SK-N-SH (cell line): ENCODE data around the gene SCGB3A1. TPM values are rescaled to one million over a fixed set of nuclear protein-coding genes. Genes with fewer than 3 reads are reported as not detected.

Experiments
- CTCF ChIA-PET: fragments of 300-600, 350-600 bp; formaldehyde crosslinking; extraction: SDS; loops from one replicate; lab custom pipeline; 2021; lab: Yijun Ruan, JAX
- POLR2A ChIA-PET: fragments of 350-600 bp; sonication (Branson Sonifier 250); formaldehyde crosslinking; extraction: SDS; loops from one replicate; lab custom pipeline; 2020; ENCODE audit warnings: antibody characterized with exemption, inconsistent platforms; lab: Yijun Ruan, JAX
- DNase-seq: peaks from one replicate; pipeline ENCODE4 v3.0.0; 2012
- H2AFZ ChIP-seq: fragments of 200-600 bp; sonication (generic); 2 replicates; pipeline ENCODE4 v1.8.1; 2016; ENCODE audit warnings: antibody characterized with exemption, mild to moderate bottlenecking, low read depth
- H3F3A ChIP-seq: fragments of 200-600 bp; sonication (generic); replicated peaks from 2 replicates; pipeline ENCODE3; 2016; ENCODE audit warnings: antibody characterized with exemption, mild to moderate bottlenecking; ENCODE audit not compliant: insufficient read depth
- H3K27ac ChIP-seq, 2 experiments: fragments of 200-500 bp in 1 of 2; fragments of 200-600 bp in 1 of 2; sonication (Bioruptor generic) in 1 of 2; sonication (generic), shearing (Covaris generic) in 1 of 2; 2 replicates each; pipeline versions ENCODE4 v1.5.1 to v1.6.1; 2014 to 2016; ENCODE audit warnings: low read depth in 2 of 2, inconsistent platforms in 1 of 2, low read length in 1 of 2, mild to moderate bottlenecking in 1 of 2, mixed read lengths in 1 of 2
- H3K27me3 ChIP-seq: fragments of 200-600 bp; sonication (generic), shearing (Covaris generic); 2 replicates; pipeline ENCODE4 v1.6.1; 2016; ENCODE audit warnings: mixed run types; ENCODE audit not compliant: insufficient read depth
- H3K36me3 ChIP-seq, 2 experiments: fragments of 200-500 bp in 1 of 2; fragments of 200-600 bp in 1 of 2; sonication (Bioruptor generic) in 1 of 2; sonication (generic) in 1 of 2; replicated peaks in 1 of 2; 2 replicates each; pipeline versions ENCODE3 to v1.5.1; 2014 to 2016; ENCODE audit warnings: low read length in 1 of 2, mild to moderate bottlenecking in 1 of 2; ENCODE audit not compliant: insufficient read depth in 2 of 2, control insufficient read depth in 1 of 2
- H3K4me1 ChIP-seq, 2 experiments: fragments of 200-500 bp in 1 of 2; fragments of 200-600 bp in 1 of 2; sonication (Bioruptor generic) in 1 of 2; sonication (generic), shearing (Covaris generic) in 1 of 2; 2 replicates each; pipeline versions ENCODE4 v1.5.1 to v1.6.1; 2014 to 2016; ENCODE audit warnings: low read depth in 1 of 2, low read length in 1 of 2, mixed run types in 1 of 2; ENCODE audit not compliant: insufficient read depth in 2 of 2, control insufficient read depth in 1 of 2
- H3K4me2 ChIP-seq: fragments of 200-600 bp; sonication (generic), shearing (Covaris generic); 2 replicates; pipeline ENCODE4 v1.6.1; 2017; ENCODE audit warnings: mixed run types
- H3K4me3 ChIP-seq, 2 experiments: fragments of 200-500 bp in 1 of 2; fragments of 200-600 bp in 1 of 2; sonication (Bioruptor generic) in 1 of 2; sonication (generic), shearing (Covaris generic) in 1 of 2; 2 replicates each; pipeline versions ENCODE4 v1.5.1 to v1.8.1; 2014 to 2016; ENCODE audit warnings: low read depth in 2 of 2, inconsistent platforms in 1 of 2, low read length in 1 of 2, mild to moderate bottlenecking in 1 of 2, mixed read lengths in 1 of 2, moderate library complexity in 1 of 2
- H3K79me2 ChIP-seq: fragments of 200-600 bp; sonication (generic); 2 replicates; pipeline ENCODE4 v1.8.1; 2017; ENCODE audit warnings: mild to moderate bottlenecking; ENCODE audit not compliant: insufficient read depth
- H3K9ac ChIP-seq: fragments of 200-600 bp; sonication (generic); 2 replicates; pipeline ENCODE4 v1.6.1; 2017; ENCODE audit warnings: mixed run types
- H3K9me2 ChIP-seq: fragments of 200-600 bp; sonication (generic); 2 replicates; pipeline ENCODE4 v1.6.1; 2017; ENCODE audit warnings: mixed run types
- H3K9me3 ChIP-seq: fragments of 200-600 bp; sonication (generic); 2 replicates; pipeline ENCODE4 v1.6.1; 2017; ENCODE audit warnings: mixed run types, mild to moderate bottlenecking, moderate library complexity
- H4K20me1 ChIP-seq: fragments of 200-600 bp; sonication (generic); 2 replicates; pipeline ENCODE4 v1.6.1; 2017; ENCODE audit warnings: mild to moderate bottlenecking, mixed run types; ENCODE audit not compliant: insufficient read depth
- CHD2 ChIP-seq: fragments of 150-350 bp; IDR thresholded peaks from 2 replicates; pipeline ENCODE4 v1.6.1; 2018; ENCODE audit warnings: low read length; ENCODE audit not compliant: partially characterized antibody
- EZH2phosphoT487 ChIP-seq: fragments of 200-600 bp; sonication (generic); IDR thresholded peaks from 2 replicates; pipeline ENCODE4 v1.6.1; 2017; ENCODE audit warnings: low read depth, mixed run types, mild to moderate bottlenecking, antibody characterized with exemption, moderate library complexity, borderline replicate concordance
- MXI1 ChIP-seq: IDR thresholded peaks from 2 replicates; pipeline ENCODE4 v1.6.1; 2012; ENCODE audit warnings: mild to moderate bottlenecking, low read depth, low read length, improper control_type of control experiment
- NFIC ChIP-seq: IDR thresholded peaks from 2 replicates; pipeline ENCODE4 v1.4.0; 2012; ENCODE audit warnings: borderline replicate concordance
- NRF1 ChIP-seq: IDR thresholded peaks from 2 replicates; pipeline ENCODE4 v1.6.1; 2012; ENCODE audit warnings: low read depth, mild to moderate bottlenecking, low read length
- RCOR1 ChIP-seq: fragments of 150-350 bp; IDR thresholded peaks from 2 replicates; pipeline ENCODE4 v1.6.1; 2017; ENCODE audit warnings: antibody characterized with exemption, low read length
- RFX5 ChIP-seq: IDR thresholded peaks from 2 replicates; pipeline ENCODE4 v1.6.1; 2012; ENCODE audit warnings: mild to moderate bottlenecking, improper control_type of control experiment, low read length
- RXRA ChIP-seq: IDR thresholded peaks from 2 replicates; pipeline ENCODE4 v1.4.0; 2012; ENCODE audit warnings: low read depth, mild to moderate bottlenecking, borderline replicate concordance
- YY1 ChIP-seq: IDR thresholded peaks from 2 replicates; pipeline ENCODE4 v1.4.0; 2012; ENCODE audit warnings: low read depth, mild to moderate bottlenecking
- WGBS: methylation state at CpG from one replicate; pipeline ENCODE4 v1.1.6; 2017; ENCODE audit warnings: low lambda C conversion rate; 5-methylcytosine and 5-hydroxymethylcytosine counted together
- polyA plus RNA-seq, 3 experiments: library from polyadenylated mRNA; depleted of rRNA; stranded (reverse); fragments of >200 nt; gene quantifications; 2 replicates each; pipeline ENCODE4 v1.2.3, GENCODE V29; 2012
- TF ChIP-seq, protein P1 (sequence below): fragments of 200-600 bp; sonication (generic); IDR thresholded peaks from 2 replicates; pipeline ENCODE4 v1.6.1; 2017; ENCODE audit warnings: antibody characterized with exemption, mild to moderate bottlenecking, moderate library complexity
- TF ChIP-seq, protein P2 (sequence below): IDR thresholded peaks from 2 replicates; pipeline ENCODE4 v1.4.0; 2012; ENCODE audit warnings: low read depth
- TF ChIP-seq, protein P3 (sequence below): IDR thresholded peaks from 2 replicates; pipeline ENCODE4; 2012
- TF ChIP-seq, protein P4 (sequence below): IDR thresholded peaks from 2 replicates; pipeline ENCODE4 v1.4.0; 2012; ENCODE audit warnings: low read depth, borderline replicate concordance
- TF ChIP-seq, protein P5 (sequence below): IDR thresholded peaks from 2 replicates; pipeline ENCODE4 v1.6.1; 2012; ENCODE audit warnings: mild to moderate bottlenecking, low read depth, low read length, moderate library complexity
- TF ChIP-seq, protein P6 (sequence below): fragments of 150-350 bp; IDR thresholded peaks from 2 replicates; pipeline ENCODE4 v1.6.1; 2016; ENCODE audit warnings: mild to moderate bottlenecking, low read depth, low read length

SCGB3A1 gene
- polyA plus RNA-seq, 1 of the 3 experiments (the other 2 are of a cell fraction), result not detected

DNA sequence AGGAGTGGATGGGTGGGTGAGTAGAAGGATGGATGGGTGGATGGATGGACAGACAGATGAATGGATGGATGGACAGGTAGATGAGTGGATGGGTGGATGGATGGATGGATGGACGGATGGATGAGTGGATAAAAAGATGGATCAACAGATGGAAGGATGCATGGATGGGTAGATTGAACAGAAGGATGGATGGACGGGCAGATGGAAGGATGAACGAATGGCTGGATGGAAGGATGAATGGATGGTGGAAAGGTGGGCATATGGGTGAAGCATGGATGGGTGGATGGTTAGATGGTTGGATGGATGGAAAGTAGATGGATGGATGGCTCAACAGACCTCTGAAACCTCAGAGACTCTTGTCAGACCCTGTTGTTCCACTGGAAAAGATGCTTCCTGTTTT lies 48.0 kb upstream of the SCGB3A1 start:
- Histone ChIP-seq H3K9me3 (no peaks in the 10 kb centered on the region), H3K27ac (no peak overlapping the region), H2AFZ (no peak overlapping the region), H4K20me1 (no peaks in the 10 kb centered on the region), H3K27me3 (peaks cover 20% of the 10 kb centered on the region; the same call in 1 of the 2 replicates), H3K4me3 (no peak overlapping the region), H3K36me3 (no peaks in the 10 kb centered on the region), H3K79me2 (no peaks in the 10 kb centered on the region), H3K4me2 (no peak overlapping the region), H3F3A (no peaks in the 10 kb centered on the region), H3K9me2 (no peaks in the 10 kb centered on the region), H3K4me1 (no peaks in the 10 kb centered on the region), H3K9ac (no peak overlapping the region)
- CTCF ChIA-PET, result no interaction called here
- TF ChIP-seq CHD2, result no peak
- POLR2A ChIA-PET, result no interaction called here
- WGBS, result 57% methylated on average over 3 of the region's 3 CpGs
- no peak for DNase-seq

DNA sequence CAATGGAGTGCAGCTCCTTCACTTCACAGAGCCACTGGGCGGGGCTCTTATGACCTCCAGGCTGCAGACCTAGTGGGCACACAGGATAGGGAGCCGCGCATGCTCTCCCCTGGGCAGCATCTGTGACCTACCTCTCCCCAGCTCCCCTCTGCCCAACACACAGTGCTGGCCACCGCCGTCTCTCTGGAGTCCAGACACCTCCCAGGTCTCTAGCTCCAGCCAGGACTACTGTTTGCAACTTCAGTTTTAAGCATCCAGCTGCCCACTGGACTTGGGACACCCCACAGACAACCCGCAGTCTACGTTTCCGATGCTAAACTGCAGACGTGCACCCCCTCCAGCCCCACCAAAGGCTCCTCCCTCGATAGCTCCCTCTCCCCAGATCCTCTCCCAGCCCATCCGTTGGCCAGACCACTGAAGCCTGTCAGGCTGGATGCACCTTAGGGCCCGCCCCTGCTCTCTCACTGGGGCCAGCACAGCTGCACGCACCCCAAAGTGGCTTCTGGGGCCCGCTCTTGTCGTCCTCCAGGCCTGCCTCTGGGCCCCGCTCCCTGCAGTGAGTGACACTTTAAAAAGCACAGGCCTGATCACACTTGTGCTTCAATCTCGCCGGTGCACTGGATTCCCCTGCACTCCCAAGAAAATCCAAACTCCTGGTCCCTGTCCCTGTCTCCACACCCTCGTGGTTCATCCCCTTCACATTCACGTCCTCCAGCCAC lies 46.8 kb upstream of the SCGB3A1 start:
- ChIA-PET POLR2A (interaction anchor here (0.6 kb wide), 1 partner anchor 135 kb away, joined by 4 read pairs; no protein-coding TSS in a partner anchor), CTCF (interaction anchor here (0.6 to 1.9 kb wide), 3 partner anchors 10 to 32 kb away, joined by 3 to 7 read pairs (median 6); no protein-coding TSS in a partner anchor)
- Histone ChIP-seq H4K20me1 (no peaks in the 10 kb centered on the region), H3F3A (no peaks in the 10 kb centered on the region), H3K4me1 (no peaks in the 10 kb centered on the region), H3K9me2 (no peaks in the 10 kb centered on the region), H3K27ac (no peak overlapping the region), H3K9ac (no peak overlapping the region), H3K79me2 (no peaks in the 10 kb centered on the region), H3K9me3 (no peaks in the 10 kb centered on the region), H3K36me3 (no peaks in the 10 kb centered on the region), H3K4me2 (no peak overlapping the region), H3K27me3 (peaks cover 8% of the 10 kb centered on the region; the same call in 1 of the 2 replicates), H2AFZ (no peak overlapping the region), H3K4me3 (no peak overlapping the region)
- 37% methylated on average over 16 of the region's 20 CpGs for WGBS
- no peak for DNase-seq
- TF ChIP-seq EZH2phosphoT487 (no peak), NRF1 (no peak), RFX5 (no peak), MXI1 (no peak), YY1 (no peak), RXRA (no peak), RCOR1 (no peak), NFIC (no peak)
- TF ChIP-seq, protein P1, sequence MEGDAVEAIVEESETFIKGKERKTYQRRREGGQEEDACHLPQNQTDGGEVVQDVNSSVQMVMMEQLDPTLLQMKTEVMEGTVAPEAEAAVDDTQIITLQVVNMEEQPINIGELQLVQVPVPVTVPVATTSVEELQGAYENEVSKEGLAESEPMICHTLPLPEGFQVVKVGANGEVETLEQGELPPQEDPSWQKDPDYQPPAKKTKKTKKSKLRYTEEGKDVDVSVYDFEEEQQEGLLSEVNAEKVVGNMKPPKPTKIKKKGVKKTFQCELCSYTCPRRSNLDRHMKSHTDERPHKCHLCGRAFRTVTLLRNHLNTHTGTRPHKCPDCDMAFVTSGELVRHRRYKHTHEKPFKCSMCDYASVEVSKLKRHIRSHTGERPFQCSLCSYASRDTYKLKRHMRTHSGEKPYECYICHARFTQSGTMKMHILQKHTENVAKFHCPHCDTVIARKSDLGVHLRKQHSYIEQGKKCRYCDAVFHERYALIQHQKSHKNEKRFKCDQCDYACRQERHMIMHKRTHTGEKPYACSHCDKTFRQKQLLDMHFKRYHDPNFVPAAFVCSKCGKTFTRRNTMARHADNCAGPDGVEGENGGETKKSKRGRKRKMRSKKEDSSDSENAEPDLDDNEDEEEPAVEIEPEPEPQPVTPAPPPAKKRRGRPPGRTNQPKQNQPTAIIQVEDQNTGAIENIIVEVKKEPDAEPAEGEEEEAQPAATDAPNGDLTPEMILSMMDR, result no peak
- TF ChIP-seq, protein P2, sequence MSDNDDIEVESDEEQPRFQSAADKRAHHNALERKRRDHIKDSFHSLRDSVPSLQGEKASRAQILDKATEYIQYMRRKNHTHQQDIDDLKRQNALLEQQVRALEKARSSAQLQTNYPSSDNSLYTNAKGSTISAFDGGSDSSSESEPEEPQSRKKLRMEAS, result no peak
- TF ChIP-seq, protein P3, sequence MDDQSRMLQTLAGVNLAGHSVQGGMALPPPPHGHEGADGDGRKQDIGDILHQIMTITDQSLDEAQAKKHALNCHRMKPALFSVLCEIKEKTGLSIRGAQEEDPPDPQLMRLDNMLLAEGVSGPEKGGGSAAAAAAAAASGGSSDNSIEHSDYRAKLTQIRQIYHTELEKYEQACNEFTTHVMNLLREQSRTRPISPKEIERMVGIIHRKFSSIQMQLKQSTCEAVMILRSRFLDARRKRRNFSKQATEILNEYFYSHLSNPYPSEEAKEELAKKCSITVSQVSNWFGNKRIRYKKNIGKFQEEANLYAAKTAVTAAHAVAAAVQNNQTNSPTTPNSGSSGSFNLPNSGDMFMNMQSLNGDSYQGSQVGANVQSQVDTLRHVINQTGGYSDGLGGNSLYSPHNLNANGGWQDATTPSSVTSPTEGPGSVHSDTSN, result no peak
- TF ChIP-seq, protein P4, sequence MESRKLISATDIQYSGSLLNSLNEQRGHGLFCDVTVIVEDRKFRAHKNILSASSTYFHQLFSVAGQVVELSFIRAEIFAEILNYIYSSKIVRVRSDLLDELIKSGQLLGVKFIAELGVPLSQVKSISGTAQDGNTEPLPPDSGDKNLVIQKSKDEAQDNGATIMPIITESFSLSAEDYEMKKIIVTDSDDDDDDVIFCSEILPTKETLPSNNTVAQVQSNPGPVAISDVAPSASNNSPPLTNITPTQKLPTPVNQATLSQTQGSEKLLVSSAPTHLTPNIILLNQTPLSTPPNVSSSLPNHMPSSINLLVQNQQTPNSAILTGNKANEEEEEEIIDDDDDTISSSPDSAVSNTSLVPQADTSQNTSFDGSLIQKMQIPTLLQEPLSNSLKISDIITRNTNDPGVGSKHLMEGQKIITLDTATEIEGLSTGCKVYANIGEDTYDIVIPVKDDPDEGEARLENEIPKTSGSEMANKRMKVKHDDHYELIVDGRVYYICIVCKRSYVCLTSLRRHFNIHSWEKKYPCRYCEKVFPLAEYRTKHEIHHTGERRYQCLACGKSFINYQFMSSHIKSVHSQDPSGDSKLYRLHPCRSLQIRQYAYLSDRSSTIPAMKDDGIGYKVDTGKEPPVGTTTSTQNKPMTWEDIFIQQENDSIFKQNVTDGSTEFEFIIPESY, result no peak
- TF ChIP-seq, protein P5, sequence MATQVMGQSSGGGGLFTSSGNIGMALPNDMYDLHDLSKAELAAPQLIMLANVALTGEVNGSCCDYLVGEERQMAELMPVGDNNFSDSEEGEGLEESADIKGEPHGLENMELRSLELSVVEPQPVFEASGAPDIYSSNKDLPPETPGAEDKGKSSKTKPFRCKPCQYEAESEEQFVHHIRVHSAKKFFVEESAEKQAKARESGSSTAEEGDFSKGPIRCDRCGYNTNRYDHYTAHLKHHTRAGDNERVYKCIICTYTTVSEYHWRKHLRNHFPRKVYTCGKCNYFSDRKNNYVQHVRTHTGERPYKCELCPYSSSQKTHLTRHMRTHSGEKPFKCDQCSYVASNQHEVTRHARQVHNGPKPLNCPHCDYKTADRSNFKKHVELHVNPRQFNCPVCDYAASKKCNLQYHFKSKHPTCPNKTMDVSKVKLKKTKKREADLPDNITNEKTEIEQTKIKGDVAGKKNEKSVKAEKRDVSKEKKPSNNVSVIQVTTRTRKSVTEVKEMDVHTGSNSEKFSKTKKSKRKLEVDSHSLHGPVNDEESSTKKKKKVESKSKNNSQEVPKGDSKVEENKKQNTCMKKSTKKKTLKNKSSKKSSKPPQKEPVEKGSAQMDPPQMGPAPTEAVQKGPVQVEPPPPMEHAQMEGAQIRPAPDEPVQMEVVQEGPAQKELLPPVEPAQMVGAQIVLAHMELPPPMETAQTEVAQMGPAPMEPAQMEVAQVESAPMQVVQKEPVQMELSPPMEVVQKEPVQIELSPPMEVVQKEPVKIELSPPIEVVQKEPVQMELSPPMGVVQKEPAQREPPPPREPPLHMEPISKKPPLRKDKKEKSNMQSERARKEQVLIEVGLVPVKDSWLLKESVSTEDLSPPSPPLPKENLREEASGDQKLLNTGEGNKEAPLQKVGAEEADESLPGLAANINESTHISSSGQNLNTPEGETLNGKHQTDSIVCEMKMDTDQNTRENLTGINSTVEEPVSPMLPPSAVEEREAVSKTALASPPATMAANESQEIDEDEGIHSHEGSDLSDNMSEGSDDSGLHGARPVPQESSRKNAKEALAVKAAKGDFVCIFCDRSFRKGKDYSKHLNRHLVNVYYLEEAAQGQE, result no peak
- TF ChIP-seq, protein P6, sequence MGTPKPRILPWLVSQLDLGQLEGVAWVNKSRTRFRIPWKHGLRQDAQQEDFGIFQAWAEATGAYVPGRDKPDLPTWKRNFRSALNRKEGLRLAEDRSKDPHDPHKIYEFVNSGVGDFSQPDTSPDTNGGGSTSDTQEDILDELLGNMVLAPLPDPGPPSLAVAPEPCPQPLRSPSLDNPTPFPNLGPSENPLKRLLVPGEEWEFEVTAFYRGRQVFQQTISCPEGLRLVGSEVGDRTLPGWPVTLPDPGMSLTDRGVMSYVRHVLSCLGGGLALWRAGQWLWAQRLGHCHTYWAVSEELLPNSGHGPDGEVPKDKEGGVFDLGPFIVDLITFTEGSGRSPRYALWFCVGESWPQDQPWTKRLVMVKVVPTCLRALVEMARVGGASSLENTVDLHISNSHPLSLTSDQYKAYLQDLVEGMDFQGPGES, result no peak
